C4-2B (cell line): ENCODE data around the gene FARP2.

Source experiments
- H3K27ac ChIP-seq: fragments of 450-650 bp; 2 replicates; pipeline ENCODE4 v1.5.1; 2017
- ZFX ChIP-seq: fragments of 450-650 bp; IDR thresholded peaks from 2 replicates; pipeline ENCODE4 v1.6.1; 2017
- TF ChIP-seq, protein P1 (sequence below): fragments of 450-650 bp; conservative IDR thresholded peaks from 2 replicates; pipeline ENCODE4 v1.5.1; 2017; ENCODE audit warnings: mild to moderate bottlenecking

The FARP2 gene

DNA sequence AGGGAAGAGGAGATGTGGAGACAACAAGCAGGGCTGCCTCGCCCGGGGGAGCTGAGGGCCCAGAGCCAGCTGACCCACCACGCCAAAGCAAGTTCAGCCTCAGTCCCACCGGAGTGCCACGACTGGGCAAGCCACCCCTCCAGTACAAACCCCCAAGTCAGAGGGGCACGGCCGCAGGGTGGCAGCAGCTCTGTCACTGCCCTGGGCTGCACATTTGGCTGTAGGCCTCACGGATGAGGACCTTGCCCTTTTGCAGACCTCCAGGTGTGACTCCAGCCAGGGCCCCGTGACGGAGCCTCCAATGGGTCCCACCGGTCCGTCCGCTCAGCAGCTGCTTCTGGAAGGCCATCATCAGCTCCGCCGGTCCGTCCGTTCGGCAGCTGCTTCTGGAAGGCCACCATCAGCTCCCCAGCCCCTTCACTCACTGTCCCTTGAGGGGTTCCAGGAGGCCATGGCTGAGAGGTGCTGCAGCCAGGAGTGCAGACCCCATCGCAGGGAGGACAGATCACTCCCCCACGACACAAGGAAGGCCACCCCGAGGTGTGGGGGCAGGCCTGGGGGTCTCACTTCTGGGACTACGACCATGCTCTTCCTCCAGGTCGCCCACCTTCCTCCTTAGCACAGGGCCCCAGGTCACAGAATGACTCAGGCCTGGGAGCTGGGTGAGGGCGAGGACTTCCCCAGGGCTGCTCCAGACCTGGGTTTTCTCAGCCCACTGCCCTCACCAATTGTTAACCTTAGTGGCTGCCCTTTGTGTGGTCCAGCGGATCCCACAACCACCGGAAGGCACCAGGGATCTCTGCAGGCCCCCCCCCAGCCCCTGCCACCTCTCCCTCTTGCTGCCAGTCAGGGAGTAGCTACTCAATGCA lies 176.9 kb downstream of the FARP2 start:
- TF ChIP-seq, protein P1, sequence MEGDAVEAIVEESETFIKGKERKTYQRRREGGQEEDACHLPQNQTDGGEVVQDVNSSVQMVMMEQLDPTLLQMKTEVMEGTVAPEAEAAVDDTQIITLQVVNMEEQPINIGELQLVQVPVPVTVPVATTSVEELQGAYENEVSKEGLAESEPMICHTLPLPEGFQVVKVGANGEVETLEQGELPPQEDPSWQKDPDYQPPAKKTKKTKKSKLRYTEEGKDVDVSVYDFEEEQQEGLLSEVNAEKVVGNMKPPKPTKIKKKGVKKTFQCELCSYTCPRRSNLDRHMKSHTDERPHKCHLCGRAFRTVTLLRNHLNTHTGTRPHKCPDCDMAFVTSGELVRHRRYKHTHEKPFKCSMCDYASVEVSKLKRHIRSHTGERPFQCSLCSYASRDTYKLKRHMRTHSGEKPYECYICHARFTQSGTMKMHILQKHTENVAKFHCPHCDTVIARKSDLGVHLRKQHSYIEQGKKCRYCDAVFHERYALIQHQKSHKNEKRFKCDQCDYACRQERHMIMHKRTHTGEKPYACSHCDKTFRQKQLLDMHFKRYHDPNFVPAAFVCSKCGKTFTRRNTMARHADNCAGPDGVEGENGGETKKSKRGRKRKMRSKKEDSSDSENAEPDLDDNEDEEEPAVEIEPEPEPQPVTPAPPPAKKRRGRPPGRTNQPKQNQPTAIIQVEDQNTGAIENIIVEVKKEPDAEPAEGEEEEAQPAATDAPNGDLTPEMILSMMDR: no peak
- TF ChIP-seq ZFX: no peak
- H3K27ac ChIP-seq: no peak overlapping the region

- no peak for TF ChIP-seq ZFX
- TF ChIP-seq, protein P1: no peak
These were observed 178.2 kb downstream of the FARP2 start for GRCh38 chr2:241534293-241534692.

GRCh38 chr2:241534701-241535375 lies 178.8 kb downstream of the FARP2 start:
- H3K27ac ChIP-seq: no peak overlapping the region
- TF ChIP-seq, protein P1: no peak
- TF ChIP-seq ZFX: no peak

More at GRCh38 chr2:241534293-241534692, 178.2 kb downstream of the FARP2 start:
- H3K27ac ChIP-seq: no peak overlapping the region

- TF ChIP-seq ZFX: no peak
- TF ChIP-seq, protein P1: no peak
- no peak overlapping the region for H3K27ac ChIP-seq
These were observed 180.0 kb downstream of the FARP2 start for GRCh38 chr2:241535871-241536655.

DNA sequence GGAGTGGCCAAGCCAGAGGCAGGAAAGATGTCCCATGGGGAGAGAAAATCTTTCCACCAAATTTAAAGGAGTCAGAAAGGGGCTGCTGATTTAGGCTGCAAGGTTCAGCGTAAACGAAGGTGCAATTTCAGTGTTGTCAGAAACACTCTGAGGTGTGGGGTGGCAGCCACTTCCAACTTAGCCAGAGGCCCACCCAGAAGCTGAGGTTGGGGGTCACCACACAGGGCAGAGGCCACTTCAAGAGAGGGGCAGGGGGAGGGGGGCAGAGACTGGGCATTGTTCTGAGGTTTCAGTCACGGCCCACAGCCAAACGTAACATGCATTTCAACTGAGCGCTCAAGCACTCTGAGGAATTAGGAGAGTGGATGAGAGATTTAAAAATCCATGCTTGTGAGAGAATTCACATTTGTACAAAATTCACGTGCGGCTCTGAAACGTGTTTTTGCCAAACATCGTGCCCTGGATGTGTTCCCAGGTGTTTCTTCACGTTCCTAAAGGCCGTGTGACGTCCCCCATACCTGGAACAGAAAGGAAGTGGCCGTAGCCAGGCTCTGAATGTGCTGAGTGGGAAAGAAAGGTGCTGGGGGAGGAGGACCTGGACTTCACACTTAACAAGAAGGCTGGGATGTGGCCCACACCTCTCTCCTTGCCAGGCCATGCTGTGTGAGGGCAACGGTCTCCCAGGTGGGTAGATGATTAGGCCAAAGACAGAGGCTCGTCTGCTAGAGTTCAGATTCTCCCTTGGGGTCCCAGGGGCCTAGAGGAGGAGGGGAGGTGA lies 182.9 kb downstream of the FARP2 start:
- no peak for TF ChIP-seq ZFX
- TF ChIP-seq, protein P1: no peak
- no peak overlapping the region for H3K27ac ChIP-seq

DNA sequence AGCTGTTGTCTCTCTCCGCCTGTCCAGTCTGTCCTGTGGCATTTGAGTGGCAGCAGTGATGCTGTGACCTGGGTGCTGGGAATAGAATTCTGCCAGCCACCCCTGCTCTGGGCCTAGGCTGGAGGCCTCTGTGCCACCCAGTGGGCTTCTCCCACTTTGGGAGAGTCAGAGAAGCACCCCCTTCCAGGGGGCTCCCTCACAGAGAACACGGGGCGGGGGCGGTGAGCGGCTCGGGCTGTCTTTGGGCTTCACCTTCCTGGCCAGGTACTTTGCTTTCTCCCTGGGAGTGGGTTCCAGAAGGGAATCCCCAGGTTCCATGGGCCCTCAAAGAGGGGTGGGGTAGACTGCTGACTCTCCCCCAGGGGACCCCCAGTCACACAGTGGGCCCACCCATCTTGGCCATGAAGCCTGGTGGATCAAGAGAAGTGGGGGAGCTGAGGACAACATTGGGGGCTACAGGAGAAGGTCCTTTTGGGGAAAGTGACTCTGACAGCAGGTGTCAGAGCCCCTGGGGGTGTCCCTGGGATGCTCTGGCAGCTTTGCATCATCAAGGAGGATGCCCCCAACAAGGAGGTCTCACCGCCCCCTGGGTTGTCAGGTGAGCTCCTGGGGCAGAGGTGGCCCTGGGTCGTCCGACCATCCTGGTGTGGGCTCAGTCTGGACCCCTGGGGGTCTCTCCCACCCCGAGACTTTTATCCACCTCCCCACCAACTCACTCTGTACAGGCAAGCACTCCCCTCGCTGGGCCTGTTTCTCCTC lies 183.7 kb downstream of the FARP2 start:
- no peak for TF ChIP-seq ZFX
- TF ChIP-seq, protein P1: no peak
- no peak overlapping the region for H3K27ac ChIP-seq
